ENCODE results near the gene MIA2.

DNA sequence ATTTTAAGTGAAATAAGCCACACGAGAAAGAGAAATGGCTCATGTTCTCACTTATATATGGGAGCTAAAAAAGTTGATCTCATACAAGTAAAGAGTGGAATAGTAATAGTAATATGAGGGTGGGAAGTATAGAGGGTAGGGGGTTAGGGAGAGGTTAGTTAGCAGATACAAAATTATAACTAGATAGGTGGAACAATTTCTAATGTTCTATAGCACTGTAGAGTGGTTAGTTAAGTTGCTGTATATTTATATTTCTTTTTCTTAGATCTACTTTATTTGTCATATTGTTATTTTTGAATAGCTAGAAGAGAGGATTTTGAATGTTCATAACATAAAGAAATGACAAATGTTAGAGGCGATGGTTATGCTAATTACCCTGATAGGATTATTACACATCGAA, 74.1 kb downstream of the MIA2 start:
- TF ChIP-seq GATA2 (IDR thresholded peaks at IDR 0.05; ENCODE audit: low read depth, low read length) (no peak), GATA3 (IDR thresholded peaks at IDR 0.05; ENCODE audit: low read depth, low read length) (no peak)
